Stimulated activated CD4-positive, alpha-beta T cell treated with anti-CD3 and anti-CD28 coated beads, Interleukin-2, amount 100 ng/mL, for 4 hours (primary cell): Measurements from ENCODE around the gene TMEM126A.
"Not testable (repeated sequence)": the region's sequence is repeated elsewhere in the genome, so short reads cannot be mapped to it uniquely, and the experiment has no call there.

Source experiments
- DNase-seq: peaks from one replicate; pipeline ENCODE4 v3.0.0-alpha.2; 2020; ENCODE audit warnings: low read depth

The TMEM126A gene

DNA sequence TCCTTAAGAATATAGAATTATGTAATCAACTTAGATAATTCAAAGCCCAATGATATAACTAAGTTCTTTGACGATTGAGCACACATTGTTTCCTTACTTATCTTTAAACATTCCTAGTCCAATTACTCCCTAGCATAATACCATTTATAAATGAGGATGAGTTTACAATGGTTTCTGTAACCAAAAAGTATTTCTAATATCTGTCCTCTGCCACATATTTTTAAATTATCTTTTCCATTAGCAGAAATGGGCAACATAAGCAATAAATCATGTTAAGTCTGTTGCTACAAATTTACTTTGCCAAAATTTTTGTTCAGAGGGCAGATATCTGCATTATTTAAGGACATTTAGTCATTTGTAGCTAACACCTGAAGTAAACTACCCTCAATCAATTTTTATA, 10.4 kb downstream of the TMEM126A start:
- no peak for DNase-seq

GRCh38 chr11:85661972-85662664, 14.4 kb downstream of the TMEM126A start:
- DNase-seq, result no peak

DNA sequence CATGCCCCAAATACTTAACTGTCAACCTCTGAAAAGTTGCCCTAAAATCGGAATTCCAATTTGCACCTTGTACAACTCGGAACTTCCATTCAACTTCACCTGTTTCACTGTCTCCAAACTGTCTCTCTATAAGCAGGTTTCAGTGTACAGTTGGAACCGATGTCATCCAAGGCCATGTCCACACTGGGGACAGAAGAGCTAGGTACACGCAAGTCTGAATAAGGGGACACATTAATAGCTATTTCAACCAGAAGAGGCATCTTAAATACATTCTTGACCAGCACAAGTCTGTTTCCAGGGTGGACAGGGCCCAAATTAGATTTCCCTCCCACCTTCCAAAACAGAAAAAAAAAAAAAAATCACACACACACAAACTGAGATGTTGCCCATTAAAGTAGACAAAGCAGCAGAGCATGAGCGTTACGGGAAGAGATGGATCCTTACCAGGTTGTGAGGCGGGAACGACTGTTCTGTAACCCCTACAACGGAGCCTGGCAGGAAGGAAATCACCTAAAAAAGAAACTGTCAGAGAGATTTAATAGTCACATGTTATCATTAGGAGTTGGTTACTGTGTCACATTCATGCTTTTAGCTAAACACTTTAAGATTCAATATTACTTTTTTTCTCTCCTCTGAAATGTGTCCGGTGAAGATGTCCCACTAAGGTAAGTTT, 15.4 kb downstream of the TMEM126A start:
- no peak for DNase-seq

DNA sequence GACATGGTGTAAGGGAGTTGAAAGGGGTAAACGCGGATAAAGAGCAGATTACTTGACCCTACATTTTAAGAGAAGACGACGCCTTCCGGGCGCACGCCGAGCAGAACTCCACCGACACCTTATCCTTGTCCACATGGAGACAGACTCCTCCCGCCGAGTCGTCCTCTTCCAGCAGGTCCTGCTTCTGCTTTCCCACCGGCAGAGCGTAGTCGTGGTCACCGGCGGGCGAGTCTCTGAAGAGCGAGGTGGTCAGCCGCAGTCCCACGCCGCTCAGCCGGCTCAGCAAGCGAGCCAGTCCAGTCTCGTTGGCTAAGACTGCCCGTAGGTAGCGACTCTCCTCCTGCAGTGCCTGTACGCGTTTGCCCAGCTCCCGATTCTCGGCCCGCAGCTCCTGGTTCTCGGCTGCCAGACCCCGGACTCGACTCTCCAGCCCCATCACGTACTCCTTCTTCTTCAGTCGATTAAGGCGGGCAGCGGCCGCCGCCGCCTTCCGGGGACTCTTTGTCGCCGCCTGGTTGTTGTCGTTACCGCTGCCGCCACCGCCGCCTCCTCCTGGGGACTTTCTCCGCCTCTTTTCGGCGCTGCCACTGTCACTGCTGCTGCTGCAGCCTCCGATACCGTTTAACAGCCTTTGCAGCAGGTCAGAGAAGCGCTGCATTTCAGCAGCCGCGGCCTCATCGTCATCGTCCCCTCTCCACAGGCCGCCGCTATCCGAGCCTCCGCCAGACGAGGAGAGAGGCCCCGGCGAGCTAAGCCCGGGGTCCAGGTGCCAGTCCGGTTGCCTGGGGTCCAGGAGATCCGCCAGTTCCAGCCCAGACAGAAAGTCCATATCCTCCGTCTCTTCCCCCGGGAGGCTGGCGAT, 16.2 kb downstream of the TMEM126A start:
- DNase-seq, result peak; percentile 84

- peak; percentile 89 for DNase-seq
Measured at GRCh38 chr11:85664615-85665481, 17.1 kb downstream of the TMEM126A start, which contains the start of gene CREBZF. Gene CREBZF (minus strand): TSS chr11:85665129. CDS start chr11:85664875, 254 bp downstream.

GRCh38 chr11:85665733-85666132, 18.0 kb downstream of the TMEM126A start:
- no peak for DNase-seq

- DNase-seq, result no peak
Measured at GRCh38 chr11:85666687-85667086, 18.9 kb downstream of the TMEM126A start.

- DNase-seq, result no peak
Measured at GRCh38 chr11:85668157-85668556, 20.4 kb downstream of the TMEM126A start.

DNA sequence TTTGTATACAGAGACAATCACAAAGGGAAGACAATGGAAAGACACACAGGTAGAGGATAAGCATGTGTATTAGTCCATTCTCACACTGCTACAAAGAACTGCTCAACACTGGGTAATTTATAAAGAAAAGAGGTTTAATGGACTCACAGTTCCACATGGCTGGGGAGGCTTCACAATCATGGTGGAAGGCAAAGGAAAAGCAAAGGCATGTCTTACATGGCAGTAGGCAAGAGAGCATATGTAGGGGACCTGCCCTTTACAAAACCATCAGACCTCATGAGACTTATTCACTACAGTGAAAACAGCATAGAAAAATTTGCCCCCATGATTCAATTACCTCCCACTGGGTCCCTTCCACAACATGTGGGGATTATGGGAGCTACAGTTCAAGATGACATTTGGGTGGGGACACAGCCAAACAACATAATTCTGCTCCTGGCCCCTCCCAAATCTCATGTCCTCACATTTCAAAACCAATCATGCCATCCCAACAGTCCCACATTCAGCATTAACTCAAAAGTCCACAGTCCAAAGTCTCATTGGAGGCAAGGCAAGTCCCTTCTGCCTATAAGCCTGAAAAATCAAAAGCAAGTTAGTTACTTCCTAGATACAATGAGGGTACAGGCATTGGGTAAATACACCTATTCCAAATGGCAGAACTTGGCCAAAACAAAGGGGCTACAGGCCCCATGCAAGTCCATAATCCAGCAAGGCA, 23.3 kb downstream of the TMEM126A start:
- not testable (repeated sequence) for DNase-seq

DNA sequence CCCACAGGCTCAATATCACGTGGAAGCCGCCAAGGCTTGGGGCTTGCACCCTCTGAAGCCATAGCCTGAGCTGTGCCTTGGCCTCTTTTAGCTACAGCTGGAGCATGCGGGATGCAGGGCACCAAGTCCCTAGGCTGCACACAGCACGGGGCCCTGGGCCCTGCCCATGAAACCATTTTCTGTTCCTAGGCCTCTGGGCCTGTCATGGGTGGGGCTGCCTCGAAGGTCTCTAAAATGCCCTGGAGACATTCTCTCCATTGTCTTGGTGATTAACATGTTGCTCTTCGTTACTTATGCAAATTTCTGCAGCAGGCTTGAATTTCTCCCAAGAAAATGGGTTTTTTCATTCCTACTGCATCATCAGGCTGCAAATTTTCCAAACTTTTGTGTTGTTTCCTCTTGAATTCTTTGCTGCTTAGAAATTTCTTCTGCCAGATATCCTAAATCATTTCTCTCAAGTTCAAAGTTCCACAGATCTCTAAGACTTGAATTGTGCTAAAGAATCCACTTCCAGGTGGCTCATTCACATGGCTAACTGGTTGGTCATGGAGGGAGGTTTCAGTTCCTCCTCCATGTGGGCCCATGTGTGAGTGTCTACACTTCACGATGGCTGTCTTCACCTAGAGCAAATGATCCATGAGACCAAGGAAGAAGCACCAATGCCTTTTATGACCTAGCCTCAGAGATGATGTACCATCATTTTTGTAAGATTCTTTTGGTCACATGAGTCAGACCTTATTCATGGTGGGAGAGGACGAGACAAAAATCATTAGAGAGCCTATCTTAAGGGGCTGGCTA, 24.5 kb downstream of the TMEM126A start:
- DNase-seq, result no peak

- no peak for DNase-seq
Measured at GRCh38 chr11:85673393-85673792, 25.6 kb downstream of the TMEM126A start.

DNA sequence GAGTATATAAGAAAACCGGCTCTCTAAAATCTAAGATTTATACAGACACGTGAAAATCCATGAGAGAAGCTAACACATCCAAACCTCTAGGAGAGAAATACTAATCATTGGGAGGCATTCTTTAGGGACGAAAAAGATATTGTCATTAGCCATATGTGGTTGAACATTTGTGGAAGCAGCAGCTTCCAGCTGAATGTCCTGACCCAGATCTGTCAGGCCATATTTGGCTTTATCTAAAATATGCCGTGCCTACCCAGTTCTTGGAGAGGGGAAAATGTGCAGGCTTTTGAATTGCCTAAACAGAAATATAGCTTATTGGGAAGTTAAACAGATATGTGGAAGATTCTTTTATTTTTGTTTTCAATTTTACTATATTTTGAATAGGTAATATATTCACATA, 31.8 kb downstream of the TMEM126A start:
- DNase-seq, result no peak

DNA sequence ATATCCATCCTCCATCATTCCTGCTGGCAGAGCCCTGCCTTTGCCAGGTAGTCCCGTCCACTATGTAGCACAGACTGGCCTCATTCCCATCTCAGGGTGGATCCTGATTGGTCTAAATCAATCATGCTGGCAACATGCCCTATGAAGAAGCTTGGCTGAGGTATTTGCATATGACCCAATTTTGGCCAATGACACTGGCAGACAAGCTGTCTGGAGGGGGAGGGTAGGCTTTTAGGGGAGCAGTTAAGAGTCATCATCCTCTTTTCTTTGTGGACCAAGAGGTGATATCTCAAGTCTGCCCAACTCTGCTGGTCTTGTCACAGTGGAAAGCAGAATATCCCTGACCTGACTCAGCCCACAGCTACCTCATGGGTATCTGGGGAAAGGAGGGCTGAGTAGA, 33.1 kb downstream of the TMEM126A start:
- no peak for DNase-seq

DNA sequence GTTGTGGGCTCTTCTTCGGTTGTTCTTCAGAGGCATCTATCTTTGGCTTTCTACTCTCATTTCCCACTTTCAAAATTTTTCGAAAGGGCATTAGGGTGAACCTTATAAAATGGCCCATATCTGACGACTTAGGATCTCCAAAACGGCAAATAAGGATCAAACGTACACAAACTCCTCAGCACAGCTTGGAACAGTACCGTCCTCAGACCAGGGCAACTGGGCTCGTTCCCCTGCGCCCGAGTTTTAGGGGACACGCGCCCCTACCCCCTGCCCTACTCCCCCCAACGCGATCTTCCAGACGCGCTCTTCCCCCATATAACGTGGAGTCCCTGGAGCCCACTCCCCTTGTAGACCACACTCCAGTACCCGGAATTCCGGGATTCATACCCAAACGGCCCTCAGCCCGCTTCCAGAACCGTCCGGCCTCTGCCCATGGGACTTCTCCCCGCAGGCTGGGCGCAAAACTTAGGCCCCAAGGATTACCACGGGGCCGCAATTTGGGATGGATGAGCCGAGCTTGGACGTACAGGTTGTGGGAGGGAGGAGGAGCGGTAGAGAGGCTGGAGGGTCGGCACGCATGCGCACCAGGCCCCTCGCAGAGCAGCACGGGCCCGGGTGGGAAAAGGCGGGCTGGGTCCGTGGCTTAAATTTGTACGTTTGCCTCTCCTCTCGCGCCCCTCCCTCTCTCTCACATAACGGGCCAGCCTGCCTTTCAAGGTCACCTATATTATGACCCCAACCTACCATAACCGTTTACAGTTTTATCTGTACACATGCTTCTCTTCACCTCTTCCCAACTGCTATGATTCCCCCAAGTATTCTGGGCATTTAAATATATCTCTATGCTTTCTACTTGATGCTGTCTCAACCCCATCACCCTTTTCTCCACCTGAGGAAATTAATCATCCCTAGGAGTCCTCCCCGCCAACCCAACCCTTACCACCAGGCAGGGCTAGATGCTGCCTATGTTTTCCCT, 34.9 kb downstream of the TMEM126A start:
- DNase-seq, result peak; percentile 53

DNA sequence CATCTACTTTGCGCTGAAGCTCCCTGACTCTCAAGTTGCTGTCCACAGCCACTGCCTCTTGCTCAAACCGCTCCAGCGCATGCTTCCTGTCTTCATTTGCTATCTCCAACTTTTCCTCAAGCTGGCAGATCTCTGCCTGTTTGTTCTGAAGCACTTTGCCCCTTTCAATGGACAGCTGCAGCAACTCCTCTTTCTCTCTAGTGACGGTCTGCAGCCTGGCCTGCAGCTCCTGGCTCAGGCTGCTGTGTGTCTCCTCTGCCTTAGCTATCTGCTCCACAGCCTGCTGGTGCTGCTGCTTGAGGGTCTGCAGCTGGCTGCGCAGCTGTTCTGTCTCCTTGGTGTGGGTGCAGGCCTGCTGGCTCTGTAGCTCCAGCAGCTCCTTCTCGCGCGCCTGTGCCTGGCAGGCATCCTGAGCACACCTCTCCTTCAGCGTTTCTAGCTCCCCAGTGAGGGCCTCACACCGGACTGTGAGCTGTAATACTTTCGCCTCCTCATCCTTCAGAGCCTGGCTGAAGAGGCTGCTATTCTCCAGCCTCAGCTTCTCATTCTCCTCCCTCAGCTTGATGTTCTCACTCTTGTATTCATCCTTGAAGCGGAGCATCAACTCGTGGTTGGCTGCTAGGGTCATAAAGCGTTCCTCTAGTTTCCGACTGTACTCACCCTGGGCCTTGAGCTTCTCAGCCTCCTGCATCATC, 37.5 kb downstream of the TMEM126A start:
- no peak for DNase-seq

GRCh38 chr11:85685820-85686459, 38.2 kb downstream of the TMEM126A start, which contains the start of gene CCDC89:
Gene CCDC89 (minus strand): TSS chr11:85686195. CDS start chr11:85686130, 65 bp downstream.
- no peak for DNase-seq

DNA sequence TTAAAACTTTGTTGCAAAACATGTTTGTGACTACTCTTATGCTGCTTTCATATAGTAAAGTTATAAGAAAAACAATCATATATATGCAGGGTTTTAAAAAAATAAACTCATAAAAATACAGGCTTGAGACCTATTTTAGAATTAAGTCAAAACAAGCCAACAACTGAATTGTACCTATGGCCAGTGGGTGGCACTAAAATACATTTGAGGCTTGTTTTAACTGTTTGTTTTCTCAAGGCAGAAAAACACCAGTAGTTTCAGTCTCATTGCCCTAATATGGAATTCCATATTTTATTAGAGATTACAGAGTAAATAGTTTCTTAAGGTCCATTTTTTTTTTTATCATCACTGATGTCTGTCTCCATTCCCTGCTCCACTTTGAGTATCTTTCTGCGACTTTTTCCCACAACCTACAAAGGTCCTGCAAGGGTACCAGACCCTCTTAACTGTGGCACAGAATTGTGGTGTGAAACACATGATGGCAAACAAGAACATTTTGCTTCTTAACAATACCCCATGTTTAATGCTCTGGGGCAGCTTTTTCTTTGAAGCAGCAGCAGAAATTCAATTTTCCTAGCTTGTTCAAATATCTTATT, 46.7 kb downstream of the TMEM126A start:
- DNase-seq, result peak; percentile 26
